ENCODE results near the gene RUNX1.

RUNX1 gene

GRCh38 chr21:34989337-34990151, 59.6 kb downstream of the RUNX1 start:
- ATAC-seq, result no peak
- TF ChIP-seq ZFP3 (CRISPR knock-in tag; IDR thresholded peaks at IDR 0.05) (no peak), ZNF8 (CRISPR knock-in tag; IDR thresholded peaks at IDR 0.05) (no peak), ZFP30 (CRISPR knock-in tag; IDR thresholded peaks at IDR 0.05) (no peak), PPARA (CRISPR knock-in tag; IDR thresholded peaks at IDR 0.05; ENCODE audit: borderline replicate concordance) (no peak)

DNA sequence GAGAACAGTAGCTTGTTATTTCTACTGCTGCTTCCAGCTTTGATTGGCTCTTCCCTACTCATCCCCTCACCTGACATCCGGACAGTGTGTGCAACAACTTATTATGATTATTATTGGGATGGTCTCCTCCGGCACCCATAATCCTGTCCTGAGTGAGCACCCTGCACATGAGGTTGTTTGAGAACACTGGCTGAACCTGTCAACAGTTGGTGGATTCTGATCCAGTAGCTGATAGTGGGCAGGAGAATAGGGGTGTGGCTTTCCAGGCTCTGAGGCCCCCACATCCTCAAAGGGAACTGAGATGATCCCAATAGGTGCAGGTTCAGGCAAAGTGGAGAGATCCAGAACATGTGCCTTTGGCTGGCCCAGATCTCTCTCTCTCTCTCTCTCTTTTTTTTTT, 60.5 kb downstream of the RUNX1 start:
- TF ChIP-seq ZC3H10 (CRISPR knock-in tag; IDR thresholded peaks at IDR 0.05), result no peak
- TF ChIP-seq ZFP30 (CRISPR knock-in tag; IDR thresholded peaks at IDR 0.05), result no peak
- no peak for TF ChIP-seq ZNF70 (CRISPR knock-in tag; IDR thresholded peaks at IDR 0.05)
- TF ChIP-seq PPARA (CRISPR knock-in tag; IDR thresholded peaks at IDR 0.05; ENCODE audit: borderline replicate concordance), result no peak
- no peak for TF ChIP-seq GLIS3 (CRISPR knock-in tag; IDR thresholded peaks at IDR 0.05)
- TF ChIP-seq, protein P1, sequence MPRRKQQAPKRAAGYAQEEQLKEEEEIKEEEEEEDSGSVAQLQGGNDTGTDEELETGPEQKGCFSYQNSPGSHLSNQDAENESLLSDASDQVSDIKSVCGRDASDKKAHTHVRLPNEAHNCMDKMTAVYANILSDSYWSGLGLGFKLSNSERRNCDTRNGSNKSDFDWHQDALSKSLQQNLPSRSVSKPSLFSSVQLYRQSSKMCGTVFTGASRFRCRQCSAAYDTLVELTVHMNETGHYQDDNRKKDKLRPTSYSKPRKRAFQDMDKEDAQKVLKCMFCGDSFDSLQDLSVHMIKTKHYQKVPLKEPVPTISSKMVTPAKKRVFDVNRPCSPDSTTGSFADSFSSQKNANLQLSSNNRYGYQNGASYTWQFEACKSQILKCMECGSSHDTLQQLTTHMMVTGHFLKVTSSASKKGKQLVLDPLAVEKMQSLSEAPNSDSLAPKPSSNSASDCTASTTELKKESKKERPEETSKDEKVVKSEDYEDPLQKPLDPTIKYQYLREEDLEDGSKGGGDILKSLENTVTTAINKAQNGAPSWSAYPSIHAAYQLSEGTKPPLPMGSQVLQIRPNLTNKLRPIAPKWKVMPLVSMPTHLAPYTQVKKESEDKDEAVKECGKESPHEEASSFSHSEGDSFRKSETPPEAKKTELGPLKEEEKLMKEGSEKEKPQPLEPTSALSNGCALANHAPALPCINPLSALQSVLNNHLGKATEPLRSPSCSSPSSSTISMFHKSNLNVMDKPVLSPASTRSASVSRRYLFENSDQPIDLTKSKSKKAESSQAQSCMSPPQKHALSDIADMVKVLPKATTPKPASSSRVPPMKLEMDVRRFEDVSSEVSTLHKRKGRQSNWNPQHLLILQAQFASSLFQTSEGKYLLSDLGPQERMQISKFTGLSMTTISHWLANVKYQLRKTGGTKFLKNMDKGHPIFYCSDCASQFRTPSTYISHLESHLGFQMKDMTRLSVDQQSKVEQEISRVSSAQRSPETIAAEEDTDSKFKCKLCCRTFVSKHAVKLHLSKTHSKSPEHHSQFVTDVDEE (CRISPR knock-in tag; IDR thresholded peaks at IDR 0.05), result no peak
- no peak for TF ChIP-seq ZNF8 (CRISPR knock-in tag; IDR thresholded peaks at IDR 0.05)
- no peak for TF ChIP-seq CREB5 (CRISPR knock-in tag; IDR thresholded peaks at IDR 0.05; ENCODE audit: low read depth)
- no peak for ATAC-seq

- TF ChIP-seq ZC3H10 (CRISPR knock-in tag; IDR thresholded peaks at IDR 0.05) (no peak), ISL1 (CRISPR knock-in tag; IDR thresholded peaks at IDR 0.05) (no peak), ESRRG (CRISPR knock-in tag; IDR thresholded peaks at IDR 0.05) (no peak), SNAI2 (CRISPR knock-in tag; IDR thresholded peaks at IDR 0.05) (no peak), ZNF8 (CRISPR knock-in tag; IDR thresholded peaks at IDR 0.05) (no peak), PPARA (CRISPR knock-in tag; IDR thresholded peaks at IDR 0.05; ENCODE audit: borderline replicate concordance) (no peak), TOX (CRISPR knock-in tag; IDR thresholded peaks at IDR 0.05; ENCODE audit: borderline replicate concordance) (no peak), ARNTL (CRISPR knock-in tag; IDR thresholded peaks at IDR 0.05; ENCODE audit: borderline replicate concordance, low read depth) (no peak), ZNF70 (CRISPR knock-in tag; IDR thresholded peaks at IDR 0.05) (no peak), OSR1 (CRISPR knock-in tag; IDR thresholded peaks at IDR 0.05) (no peak), ZFP30 (CRISPR knock-in tag; IDR thresholded peaks at IDR 0.05) (no peak), ZNF565 (CRISPR knock-in tag; conservative IDR thresholded peaks at IDR 0.05; ENCODE audit: low read depth) (no peak), CREB5 (CRISPR knock-in tag; IDR thresholded peaks at IDR 0.05; ENCODE audit: low read depth) (no peak)
- TF ChIP-seq, protein P2, sequence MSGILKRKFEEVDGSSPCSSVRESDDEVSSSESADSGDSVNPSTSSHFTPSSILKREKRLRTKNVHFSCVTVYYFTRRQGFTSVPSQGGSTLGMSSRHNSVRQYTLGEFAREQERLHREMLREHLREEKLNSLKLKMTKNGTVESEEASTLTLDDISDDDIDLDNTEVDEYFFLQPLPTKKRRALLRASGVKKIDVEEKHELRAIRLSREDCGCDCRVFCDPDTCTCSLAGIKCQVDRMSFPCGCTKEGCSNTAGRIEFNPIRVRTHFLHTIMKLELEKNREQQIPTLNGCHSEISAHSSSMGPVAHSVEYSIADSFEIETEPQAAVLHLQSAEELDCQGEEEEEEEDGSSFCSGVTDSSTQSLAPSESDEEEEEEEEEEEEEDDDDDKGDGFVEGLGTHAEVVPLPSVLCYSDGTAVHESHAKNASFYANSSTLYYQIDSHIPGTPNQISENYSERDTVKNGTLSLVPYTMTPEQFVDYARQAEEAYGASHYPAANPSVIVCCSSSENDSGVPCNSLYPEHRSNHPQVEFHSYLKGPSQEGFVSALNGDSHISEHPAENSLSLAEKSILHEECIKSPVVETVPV (CRISPR knock-in tag; IDR thresholded peaks at IDR 0.05), result no peak
- no peak; the same call in 2 of the 3 replicates for ATAC-seq
Observed at GRCh38 chr21:34988139-34988538, 61.0 kb downstream of the RUNX1 start.

DNA sequence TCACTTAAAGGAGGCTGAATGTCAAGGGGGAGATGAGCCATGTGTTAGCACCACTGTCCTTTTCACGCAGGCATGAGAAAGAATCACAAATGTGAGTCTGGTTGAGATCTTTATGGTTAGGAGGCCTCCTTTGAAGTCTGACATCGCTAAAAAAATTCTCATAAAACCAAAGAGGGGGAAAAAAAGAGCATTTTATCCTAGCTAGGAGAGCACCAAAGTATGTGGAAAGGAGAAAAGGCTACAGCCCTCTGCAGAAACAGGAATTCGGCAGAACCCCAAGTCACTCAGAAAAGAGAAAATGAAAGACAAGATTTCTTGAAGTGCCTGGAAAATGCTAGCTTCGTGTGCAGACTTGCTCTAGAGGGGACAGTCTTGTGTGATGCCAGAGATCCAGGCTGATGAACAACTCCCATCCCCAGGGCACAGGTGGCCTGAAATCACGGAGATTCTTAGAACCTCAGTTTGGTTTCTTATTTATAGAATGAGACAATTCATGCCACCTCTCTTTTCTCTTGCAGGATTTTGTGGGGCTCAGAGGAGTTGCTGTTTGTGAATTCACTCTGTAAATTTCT, 61.5 kb downstream of the RUNX1 start:
- ATAC-seq, result no peak
- no peak for TF ChIP-seq BACH2 (CRISPR knock-in tag; IDR thresholded peaks at IDR 0.05; ENCODE audit: borderline replicate concordance)
- no peak for TF ChIP-seq CSDC2 (CRISPR knock-in tag; IDR thresholded peaks at IDR 0.05)
- no peak for TF ChIP-seq GLIS3 (CRISPR knock-in tag; IDR thresholded peaks at IDR 0.05)

All from SK-N-SH treated with all-trans-retinoic acid at 6 μM for 48 hours (cell line).